Measurements from ENCODE around the gene BRINP1.

DNA sequence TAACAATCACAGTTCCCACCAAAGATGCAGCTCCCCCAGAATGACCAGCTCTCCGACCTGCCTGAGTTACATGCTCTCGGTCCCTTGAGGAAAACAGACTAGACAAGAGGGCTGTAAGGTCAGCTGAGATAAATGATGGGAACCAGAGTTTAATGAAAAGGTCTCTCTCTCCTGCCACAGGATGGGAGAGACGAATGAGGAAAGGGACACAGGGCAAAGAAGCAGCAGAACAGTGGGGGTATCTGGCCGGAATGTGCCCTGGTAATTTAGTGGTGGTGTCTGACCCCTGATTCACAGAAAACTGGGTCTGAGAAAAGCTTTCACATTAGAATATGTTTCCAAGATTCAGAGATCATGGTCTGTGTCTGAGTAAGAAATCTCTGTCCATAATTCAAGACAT is 118.5 kb downstream of the BRINP1 start:
- TF ChIP-seq, protein P1, sequence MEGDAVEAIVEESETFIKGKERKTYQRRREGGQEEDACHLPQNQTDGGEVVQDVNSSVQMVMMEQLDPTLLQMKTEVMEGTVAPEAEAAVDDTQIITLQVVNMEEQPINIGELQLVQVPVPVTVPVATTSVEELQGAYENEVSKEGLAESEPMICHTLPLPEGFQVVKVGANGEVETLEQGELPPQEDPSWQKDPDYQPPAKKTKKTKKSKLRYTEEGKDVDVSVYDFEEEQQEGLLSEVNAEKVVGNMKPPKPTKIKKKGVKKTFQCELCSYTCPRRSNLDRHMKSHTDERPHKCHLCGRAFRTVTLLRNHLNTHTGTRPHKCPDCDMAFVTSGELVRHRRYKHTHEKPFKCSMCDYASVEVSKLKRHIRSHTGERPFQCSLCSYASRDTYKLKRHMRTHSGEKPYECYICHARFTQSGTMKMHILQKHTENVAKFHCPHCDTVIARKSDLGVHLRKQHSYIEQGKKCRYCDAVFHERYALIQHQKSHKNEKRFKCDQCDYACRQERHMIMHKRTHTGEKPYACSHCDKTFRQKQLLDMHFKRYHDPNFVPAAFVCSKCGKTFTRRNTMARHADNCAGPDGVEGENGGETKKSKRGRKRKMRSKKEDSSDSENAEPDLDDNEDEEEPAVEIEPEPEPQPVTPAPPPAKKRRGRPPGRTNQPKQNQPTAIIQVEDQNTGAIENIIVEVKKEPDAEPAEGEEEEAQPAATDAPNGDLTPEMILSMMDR (IDR thresholded peaks at IDR 0.05), result no peak
- no peak for TF ChIP-seq ZFX (IDR thresholded peaks at IDR 0.05; ENCODE audit: borderline replicate concordance)
